H1 (cell line): ENCODE measurements around the gene GPR15. TPM values are rescaled to one million over a fixed set of nuclear protein-coding genes. Genes with fewer than 3 reads are reported as not detected.

ENCODE experiments used
- CTCF ChIA-PET: fragments of 300-600 bp; sonication (Branson Sonifier 250); formaldehyde crosslinking; loops from one replicate; lab custom pipeline; 2021; ENCODE audit not compliant: partially characterized antibody; lab: Charles Lee
- POLR2A ChIA-PET: fragments of 300-600 bp; sonication (Branson Sonifier 250); formaldehyde crosslinking; loops from one replicate; lab custom pipeline; 2021; ENCODE audit warnings: inconsistent platforms; ENCODE audit not compliant: partially characterized antibody; lab: Charles Lee
- DNase-seq, 2 experiments: peaks; one replicate each; pipeline versions ENCODE4 v3.0.0 to v3.0.0-alpha.2; 2010 to 2022; ENCODE audit warnings: low spot score in 2 of 2, low read depth in 1 of 2, mixed read lengths in 1 of 2
- FAIRE-seq: peaks from 2 replicates; lab custom pipeline; 2011; peaks lifted over from hg19 to GRCh38; lab: Jason Lieb, UNC
- H2AFZ ChIP-seq: 2 replicates; pipeline ENCODE4 v1.8.1; 2012; ENCODE audit warnings: low read length, inconsistent platforms
- H2AK5ac ChIP-seq: 2 replicates; pipeline ENCODE4 v1.6.1; 2013; ENCODE audit warnings: low read depth, low read length
- H2BK120ac ChIP-seq: replicated peaks from 2 replicates; pipeline ENCODE3; 2013; ENCODE audit warnings: low read depth, low read length, inconsistent platforms
- H2BK12ac ChIP-seq: 2 replicates; pipeline ENCODE4 v1.6.1; 2013; ENCODE audit warnings: low read depth, low read length
- H2BK15ac ChIP-seq: 2 replicates; pipeline ENCODE4 v1.6.1; 2013; ENCODE audit warnings: low read length
- H2BK20ac ChIP-seq: 2 replicates; pipeline ENCODE4 v1.6.1; 2013; ENCODE audit warnings: low read length
- H2BK5ac ChIP-seq: 2 replicates; pipeline ENCODE4 v1.6.1; 2013; ENCODE audit warnings: low read depth, low read length
- H3K14ac ChIP-seq: 2 replicates; pipeline ENCODE4 v1.6.1; 2013; ENCODE audit warnings: inconsistent platforms; ENCODE audit not compliant: insufficient read length
- H3K18ac ChIP-seq: 2 replicates; pipeline ENCODE4 v1.6.1; 2013; ENCODE audit warnings: low read length; ENCODE audit errors: extremely low read depth
- H3K23ac ChIP-seq: 2 replicates; pipeline ENCODE4 v1.6.1; 2013; ENCODE audit warnings: inconsistent platforms; ENCODE audit not compliant: insufficient read length
- H3K23me2 ChIP-seq: 2 replicates; pipeline ENCODE4 v1.6.1; 2013; ENCODE audit warnings: low read depth, low read length
- H3K27ac ChIP-seq: 2 replicates; pipeline ENCODE4 v1.6.1; 2011; ENCODE audit warnings: low read depth, low read length, inconsistent platforms
- H3K27me3 ChIP-seq, 4 experiments: replicated peaks in 1 of 4; 1 replicate in 1 of 4; 2 replicates in 3 of 4; pipeline versions ENCODE4 v1.6.1 to v1.8.1; 2011 to 2013; ENCODE audit warnings: low read length in 3 of 4, mild to moderate bottlenecking in 3 of 4, inconsistent platforms in 2 of 4, mixed read lengths in 2 of 4, moderate library complexity in 1 of 4; ENCODE audit not compliant: control insufficient read depth in 3 of 4, insufficient read depth in 3 of 4; ENCODE audit errors: extremely low read depth in 1 of 4
- H3K36me3 ChIP-seq, 4 experiments: 2 replicates each; pipeline versions ENCODE4 v1.6.1 to v1.8.1; 2011 to 2013; ENCODE audit warnings: mild to moderate bottlenecking in 4 of 4, low read length in 3 of 4, moderate library complexity in 2 of 4, control low read depth in 1 of 4, inconsistent platforms in 1 of 4; ENCODE audit not compliant: insufficient read depth in 4 of 4, control insufficient read depth in 2 of 4
- H3K4ac ChIP-seq: replicated peaks from 2 replicates; pipeline ENCODE3; 2013; ENCODE audit warnings: low read length, low read depth, mixed read lengths, inconsistent platforms; ENCODE audit not compliant: insufficient read length
- H3K4me1 ChIP-seq, 4 experiments: replicated peaks in 1 of 4; 1 replicate in 1 of 4; 2 replicates in 3 of 4; pipeline versions ENCODE4 v1.6.1 to v1.8.1; 2011 to 2013; ENCODE audit warnings: low read length in 3 of 4, inconsistent platforms in 2 of 4, mixed read lengths in 1 of 4; ENCODE audit not compliant: insufficient read depth in 4 of 4, control insufficient read depth in 3 of 4
- H3K4me2 ChIP-seq, 2 experiments: 2 replicates each; pipeline versions ENCODE4 v1.6.1 to v1.8.1; 2011 to 2013; ENCODE audit warnings: low read depth in 2 of 2, low read length in 2 of 2, control low read depth in 1 of 2, inconsistent platforms in 1 of 2, mild to moderate bottlenecking in 1 of 2; ENCODE audit not compliant: insufficient read depth in 1 of 2
- H3K4me3 ChIP-seq, 4 experiments: fragments of 200-600, 300-600 bp in 1 of 4; sonication (generic), shearing (Covaris generic), sonication (Bioruptor Twin) in 1 of 4; 2 replicates each; pipeline versions ENCODE4 v1.5.1 to v1.8.1; 2011 to 2016; ENCODE audit warnings: low read length in 4 of 4, low read depth in 3 of 4, control low read depth in 2 of 4, inconsistent platforms in 2 of 4, mild to moderate bottlenecking in 2 of 4, mixed read lengths in 1 of 4, moderate library complexity in 1 of 4; ENCODE audit not compliant: insufficient read depth in 2 of 4; ENCODE audit errors: extremely low read depth in 1 of 4
- H3K56ac ChIP-seq: replicated peaks from 2 replicates; pipeline ENCODE3; 2013; ENCODE audit warnings: low read depth, mild to moderate bottlenecking, mixed read lengths, low read length, inconsistent platforms; ENCODE audit not compliant: insufficient read length
- H3K79me1 ChIP-seq: 2 replicates; pipeline ENCODE4 v1.6.1; 2013; ENCODE audit warnings: low read depth, low read length, control low read depth
- H3K79me2 ChIP-seq, 2 experiments: 2 replicates each; pipeline versions ENCODE4 v1.6.1 to v1.8.1; 2012 to 2013; ENCODE audit warnings: low read length in 2 of 2, mild to moderate bottlenecking in 2 of 2, inconsistent platforms in 1 of 2; ENCODE audit not compliant: insufficient read depth in 2 of 2, control insufficient read depth in 1 of 2
- H3K9ac ChIP-seq, 4 experiments: replicated peaks in 1 of 4; 1 replicate in 1 of 4; 2 replicates in 3 of 4; pipeline versions ENCODE4 v1.6.1 to v1.8.1; 2011 to 2013; ENCODE audit warnings: low read depth in 3 of 4, low read length in 3 of 4, control low read depth in 2 of 4, mild to moderate bottlenecking in 2 of 4, moderate library complexity in 2 of 4, inconsistent platforms in 1 of 4; ENCODE audit errors: extremely low read depth in 1 of 4
- H3K9me3 ChIP-seq, 2 experiments: 2 replicates each; pipeline versions ENCODE4 v1.6.1 to v1.8.1; 2012 to 2013; ENCODE audit warnings: mild to moderate bottlenecking in 2 of 2, moderate library complexity in 2 of 2, control low read depth in 1 of 2, inconsistent platforms in 1 of 2, low read depth in 1 of 2, low read length in 1 of 2, mixed read lengths in 1 of 2; ENCODE audit not compliant: insufficient read depth in 2 of 2
- H4K20me1 ChIP-seq, 2 experiments: replicated peaks in 1 of 2; 2 replicates each; pipeline versions ENCODE3 to v1.8.1; 2011 to 2013; ENCODE audit warnings: inconsistent platforms in 2 of 2, low read length in 2 of 2, mild to moderate bottlenecking in 1 of 2; ENCODE audit not compliant: insufficient read depth in 2 of 2, control insufficient read depth in 1 of 2
- H4K5ac ChIP-seq: 2 replicates; pipeline ENCODE4 v1.6.1; 2013; ENCODE audit warnings: low read length, low read depth, mixed read lengths, inconsistent platforms; ENCODE audit not compliant: insufficient read length
- H4K8ac ChIP-seq: 2 replicates; pipeline ENCODE4 v1.8.0; 2013; ENCODE audit warnings: mild to moderate bottlenecking, moderate library complexity, low read length, inconsistent platforms; ENCODE audit not compliant: insufficient read depth; ENCODE audit errors: extremely low read depth
- H4K91ac ChIP-seq: replicated peaks from 2 replicates; pipeline ENCODE3; 2013; ENCODE audit warnings: low read length, mixed read lengths, inconsistent platforms; ENCODE audit not compliant: insufficient read length
- EGR1 ChIP-seq: IDR thresholded peaks from 2 replicates; pipeline ENCODE4 v1.6.1; 2011; ENCODE audit warnings: low read depth, low read length, borderline replicate concordance
- JUND ChIP-seq: IDR thresholded peaks from 2 replicates; pipeline ENCODE4 v1.6.1; 2011; ENCODE audit warnings: mild to moderate bottlenecking, improper control_type of control experiment, low read length
- KDM1A ChIP-seq: fragments of 200-600, 300-600 bp; sonication (generic); IDR thresholded peaks from 2 replicates; pipeline ENCODE4 v1.7.1; 2016; ENCODE audit warnings: mild to moderate bottlenecking, low read length, borderline replicate concordance
- MAFK ChIP-seq: IDR thresholded peaks from 2 replicates; pipeline ENCODE4 v1.6.1; 2012; ENCODE audit warnings: low read depth, mild to moderate bottlenecking, improper control_type of control experiment, low read length
- NANOG ChIP-seq: IDR thresholded peaks from 2 replicates; pipeline ENCODE4 v1.6.1; 2011; ENCODE audit warnings: low read length, low read depth, mild to moderate bottlenecking, inconsistent platforms; ENCODE audit not compliant: insufficient read depth, poor library complexity, severe bottlenecking
- NRF1 ChIP-seq: IDR thresholded peaks from 2 replicates; pipeline ENCODE4 v1.6.1; 2011; ENCODE audit warnings: mild to moderate bottlenecking, low read depth, low read length, improper control_type of control experiment
- POLR2AphosphoS5 ChIP-seq: IDR thresholded peaks from 2 replicates; pipeline ENCODE4 v1.6.1; 2011; ENCODE audit warnings: low read depth, low read length
- RNF2 ChIP-seq: fragments of 200-900, 300-1000 bp; sonication (generic); IDR thresholded peaks from 2 replicates; pipeline ENCODE4 v1.7.1; 2016; ENCODE audit warnings: borderline replicate concordance, low read depth, mild to moderate bottlenecking, antibody characterized with exemption, low read length; ENCODE audit not compliant: poor library complexity, severe bottlenecking; ENCODE audit errors: missing control alignments
- SP2 ChIP-seq: IDR thresholded peaks from 2 replicates; pipeline ENCODE4 v1.6.1; 2012; ENCODE audit warnings: mild to moderate bottlenecking, low read length, inconsistent platforms
- TCF12 ChIP-seq: IDR thresholded peaks from 2 replicates; pipeline ENCODE4 v1.6.1; 2011; ENCODE audit warnings: low read depth, mild to moderate bottlenecking, low read length
- YY1 ChIP-seq: IDR thresholded peaks from 2 replicates; pipeline ENCODE4 v1.6.1; 2011; ENCODE audit warnings: low read depth, mild to moderate bottlenecking, low read length
- WGBS, 2 experiments: shearing (Covaris generic) in 1 of 2; methylation state at CpG; one replicate each; pipeline versions ENCODE4 v1.1.6 to v1.1.7; 2013 to 2015; ENCODE audit warnings: low lambda C conversion rate in 2 of 2, mixed read lengths in 2 of 2, inconsistent platforms in 1 of 2, low coverage in 1 of 2, missing lambda C conversion rate in 1 of 2; ENCODE audit not compliant: insufficient replicate concordance in 2 of 2, insufficient coverage in 1 of 2, insufficient read length in 1 of 2; ENCODE audit errors: extremely low coverage in 1 of 2, missing lambda C conversion rate in 1 of 2; 5-methylcytosine and 5-hydroxymethylcytosine counted together
- polyA plus RNA-seq, 7 experiments: library from polyadenylated mRNA; depleted of rRNA in 3 of 7; stranded (reverse) in 5 of 7; unstranded in 2 of 7; fragments of >200 nt in 5 of 7; fragments of 200-250 nt in 2 of 7; gene quantifications; 1 replicate in 5 of 7; 2 replicates in 1 of 7; 4 replicates in 1 of 7; pipeline versions ENCODE4 v1.2.1 to v1.2.3, GENCODE V29; 2011 to 2013; ENCODE audit warnings: missing spikeins in 2 of 7, mixed read lengths in 2 of 7
- total RNA-seq: library from RNA; stranded (reverse); fragmentation: NEBNext Ultra II Directional; extraction: Animal tissue kit (Norgen Biotek cat#: 25700); gene quantifications from 2 replicates; pipeline ENCODE4 v1.2.1, GENCODE V29; 2021

Gene GPR15
- total and polyA plus RNA-seq, 2 of the 8 experiments (the other 6 are each of a cell fraction or from before 2014, with no cell fraction given), result not detected

- H2BK12ac ChIP-seq, result no peak overlapping the region
- no peaks in the 10 kb centered on the region for H3K79me2 ChIP-seq
- WGBS, 2 experiments, result 95% methylated on average over 4 of the region's 4 CpGs; no CpG with 5 or more reads in 1 of the 2 experiments
These were observed 30.5 kb upstream of the GPR15 start for GRCh38 chr3:98501270-98501669.

More at GRCh38 chr3:98501270-98501669, 30.5 kb upstream of the GPR15 start:
- H4K20me1 ChIP-seq, result no peaks in the 10 kb centered on the region
- no peak overlapping the region for H3K27ac ChIP-seq
- H3K79me1 ChIP-seq, result no peaks in the 10 kb centered on the region
- H4K5ac ChIP-seq, result no peak overlapping the region
- no peak overlapping the region for H2AK5ac ChIP-seq
- no peak overlapping the region for H3K14ac ChIP-seq
- no peak overlapping the region for H3K4me3 ChIP-seq
- no peak overlapping the region for H2BK20ac ChIP-seq
- H3K9me3 ChIP-seq, result no peaks in the 10 kb centered on the region
- no peak overlapping the region for H2BK120ac ChIP-seq
- no peak overlapping the region for H3K23ac ChIP-seq
- ChIA-PET POLR2A (no interaction called here), CTCF (interaction anchor here (1.1 kb wide), 1 partner anchor 73 kb away, joined by 3 read pairs; no protein-coding TSS in a partner anchor)
- no peak overlapping the region for H3K56ac ChIP-seq
- no peaks in the 10 kb centered on the region for H3K4me1 ChIP-seq
- no peak overlapping the region for H4K8ac ChIP-seq
- no peaks in the 10 kb centered on the region for H3K23me2 ChIP-seq
- TF ChIP-seq MAFK (no peak), TCF12 (no peak), NANOG (no peak), RNF2 (no peak), EGR1 (no peak), KDM1A (no peak), NRF1 (no peak), POLR2AphosphoS5 (no peak), YY1 (no peak), SP2 (no peak), JUND (no peak)
- H3K4ac ChIP-seq, result no peak overlapping the region
- H3K4me2 ChIP-seq, result no peak overlapping the region
- H3K18ac ChIP-seq, result no peak overlapping the region
- H2BK5ac ChIP-seq, result no peak overlapping the region
- no peak overlapping the region for H3K9ac ChIP-seq
- 0 out of 2 replicates have a peak overlapping the region, but pooled peaks have one; percentile 1 for H2AFZ ChIP-seq
- no peak overlapping the region for H4K91ac ChIP-seq
- H3K36me3 ChIP-seq, result no peaks in the 10 kb centered on the region
- no peak for DNase-seq
- no peaks in the 10 kb centered on the region for H3K27me3 ChIP-seq
- H2BK15ac ChIP-seq, result no peak overlapping the region
- FAIRE-seq, result no peak
